H1 (cell line): ENCODE results near the gene RASSF5. TPM values are rescaled to one million over a fixed set of nuclear protein-coding genes. Genes with fewer than 3 reads are reported as not detected.

Source experiments
- CTCF ChIA-PET: fragments of 300-600 bp; sonication (Branson Sonifier 250); formaldehyde crosslinking; loops from one replicate; lab custom pipeline; 2021; ENCODE audit not compliant: partially characterized antibody; lab: Charles Lee
- POLR2A ChIA-PET: fragments of 300-600 bp; sonication (Branson Sonifier 250); formaldehyde crosslinking; loops from one replicate; lab custom pipeline; 2021; ENCODE audit warnings: inconsistent platforms; ENCODE audit not compliant: partially characterized antibody; lab: Charles Lee
- DNase-seq, 2 experiments: peaks; one replicate each; pipeline versions ENCODE4 v3.0.0 to v3.0.0-alpha.2; 2010 to 2022; ENCODE audit warnings: low spot score in 2 of 2, low read depth in 1 of 2, mixed read lengths in 1 of 2
- FAIRE-seq: peaks from 2 replicates; lab custom pipeline; 2011; peaks lifted over from hg19 to GRCh38; lab: Jason Lieb, UNC
- H2AFZ ChIP-seq: 2 replicates; pipeline ENCODE4 v1.8.1; 2012; ENCODE audit warnings: low read length, inconsistent platforms
- H2AK5ac ChIP-seq: 2 replicates; pipeline ENCODE4 v1.6.1; 2013; ENCODE audit warnings: low read depth, low read length
- H2BK120ac ChIP-seq: replicated peaks from 2 replicates; pipeline ENCODE3; 2013; ENCODE audit warnings: low read depth, low read length, inconsistent platforms
- H2BK12ac ChIP-seq: 2 replicates; pipeline ENCODE4 v1.6.1; 2013; ENCODE audit warnings: low read depth, low read length
- H2BK15ac ChIP-seq: 2 replicates; pipeline ENCODE4 v1.6.1; 2013; ENCODE audit warnings: low read length
- H2BK20ac ChIP-seq: 2 replicates; pipeline ENCODE4 v1.6.1; 2013; ENCODE audit warnings: low read length
- H2BK5ac ChIP-seq: 2 replicates; pipeline ENCODE4 v1.6.1; 2013; ENCODE audit warnings: low read depth, low read length
- H3K14ac ChIP-seq: 2 replicates; pipeline ENCODE4 v1.6.1; 2013; ENCODE audit warnings: inconsistent platforms; ENCODE audit not compliant: insufficient read length
- H3K18ac ChIP-seq: 2 replicates; pipeline ENCODE4 v1.6.1; 2013; ENCODE audit warnings: low read length; ENCODE audit errors: extremely low read depth
- H3K23ac ChIP-seq: 2 replicates; pipeline ENCODE4 v1.6.1; 2013; ENCODE audit warnings: inconsistent platforms; ENCODE audit not compliant: insufficient read length
- H3K23me2 ChIP-seq: 2 replicates; pipeline ENCODE4 v1.6.1; 2013; ENCODE audit warnings: low read depth, low read length
- H3K27ac ChIP-seq: 2 replicates; pipeline ENCODE4 v1.6.1; 2011; ENCODE audit warnings: low read depth, low read length, inconsistent platforms
- H3K27me3 ChIP-seq, 4 experiments: replicated peaks in 1 of 4; 1 replicate in 1 of 4; 2 replicates in 3 of 4; pipeline versions ENCODE4 v1.6.1 to v1.8.1; 2011 to 2013; ENCODE audit warnings: low read length in 3 of 4, mild to moderate bottlenecking in 3 of 4, inconsistent platforms in 2 of 4, mixed read lengths in 2 of 4, moderate library complexity in 1 of 4; ENCODE audit not compliant: control insufficient read depth in 3 of 4, insufficient read depth in 3 of 4; ENCODE audit errors: extremely low read depth in 1 of 4
- H3K36me3 ChIP-seq, 4 experiments: 2 replicates each; pipeline versions ENCODE4 v1.6.1 to v1.8.1; 2011 to 2013; ENCODE audit warnings: mild to moderate bottlenecking in 4 of 4, low read length in 3 of 4, moderate library complexity in 2 of 4, control low read depth in 1 of 4, inconsistent platforms in 1 of 4; ENCODE audit not compliant: insufficient read depth in 4 of 4, control insufficient read depth in 2 of 4
- H3K4ac ChIP-seq: replicated peaks from 2 replicates; pipeline ENCODE3; 2013; ENCODE audit warnings: low read length, low read depth, mixed read lengths, inconsistent platforms; ENCODE audit not compliant: insufficient read length
- H3K4me1 ChIP-seq, 4 experiments: replicated peaks in 1 of 4; 1 replicate in 1 of 4; 2 replicates in 3 of 4; pipeline versions ENCODE4 v1.6.1 to v1.8.1; 2011 to 2013; ENCODE audit warnings: low read length in 3 of 4, inconsistent platforms in 2 of 4, mixed read lengths in 1 of 4; ENCODE audit not compliant: insufficient read depth in 4 of 4, control insufficient read depth in 3 of 4
- H3K4me2 ChIP-seq, 2 experiments: 2 replicates each; pipeline versions ENCODE4 v1.6.1 to v1.8.1; 2011 to 2013; ENCODE audit warnings: low read depth in 2 of 2, low read length in 2 of 2, control low read depth in 1 of 2, inconsistent platforms in 1 of 2, mild to moderate bottlenecking in 1 of 2; ENCODE audit not compliant: insufficient read depth in 1 of 2
- H3K4me3 ChIP-seq, 4 experiments: fragments of 200-600, 300-600 bp in 1 of 4; sonication (generic), shearing (Covaris generic), sonication (Bioruptor Twin) in 1 of 4; 2 replicates each; pipeline versions ENCODE4 v1.5.1 to v1.8.1; 2011 to 2016; ENCODE audit warnings: low read length in 4 of 4, low read depth in 3 of 4, control low read depth in 2 of 4, inconsistent platforms in 2 of 4, mild to moderate bottlenecking in 2 of 4, mixed read lengths in 1 of 4, moderate library complexity in 1 of 4; ENCODE audit not compliant: insufficient read depth in 2 of 4; ENCODE audit errors: extremely low read depth in 1 of 4
- H3K56ac ChIP-seq: replicated peaks from 2 replicates; pipeline ENCODE3; 2013; ENCODE audit warnings: low read depth, mild to moderate bottlenecking, mixed read lengths, low read length, inconsistent platforms; ENCODE audit not compliant: insufficient read length
- H3K79me1 ChIP-seq: 2 replicates; pipeline ENCODE4 v1.6.1; 2013; ENCODE audit warnings: low read depth, low read length, control low read depth
- H3K79me2 ChIP-seq, 2 experiments: 2 replicates each; pipeline versions ENCODE4 v1.6.1 to v1.8.1; 2012 to 2013; ENCODE audit warnings: low read length in 2 of 2, mild to moderate bottlenecking in 2 of 2, inconsistent platforms in 1 of 2; ENCODE audit not compliant: insufficient read depth in 2 of 2, control insufficient read depth in 1 of 2
- H3K9ac ChIP-seq, 4 experiments: replicated peaks in 1 of 4; 1 replicate in 1 of 4; 2 replicates in 3 of 4; pipeline versions ENCODE4 v1.6.1 to v1.8.1; 2011 to 2013; ENCODE audit warnings: low read depth in 3 of 4, low read length in 3 of 4, control low read depth in 2 of 4, mild to moderate bottlenecking in 2 of 4, moderate library complexity in 2 of 4, inconsistent platforms in 1 of 4; ENCODE audit errors: extremely low read depth in 1 of 4
- H3K9me3 ChIP-seq, 2 experiments: 2 replicates each; pipeline versions ENCODE4 v1.6.1 to v1.8.1; 2012 to 2013; ENCODE audit warnings: mild to moderate bottlenecking in 2 of 2, moderate library complexity in 2 of 2, control low read depth in 1 of 2, inconsistent platforms in 1 of 2, low read depth in 1 of 2, low read length in 1 of 2, mixed read lengths in 1 of 2; ENCODE audit not compliant: insufficient read depth in 2 of 2
- H4K20me1 ChIP-seq, 2 experiments: replicated peaks in 1 of 2; 2 replicates each; pipeline versions ENCODE3 to v1.8.1; 2011 to 2013; ENCODE audit warnings: inconsistent platforms in 2 of 2, low read length in 2 of 2, mild to moderate bottlenecking in 1 of 2; ENCODE audit not compliant: insufficient read depth in 2 of 2, control insufficient read depth in 1 of 2
- H4K5ac ChIP-seq: 2 replicates; pipeline ENCODE4 v1.6.1; 2013; ENCODE audit warnings: low read length, low read depth, mixed read lengths, inconsistent platforms; ENCODE audit not compliant: insufficient read length
- H4K8ac ChIP-seq: 2 replicates; pipeline ENCODE4 v1.8.0; 2013; ENCODE audit warnings: mild to moderate bottlenecking, moderate library complexity, low read length, inconsistent platforms; ENCODE audit not compliant: insufficient read depth; ENCODE audit errors: extremely low read depth
- H4K91ac ChIP-seq: replicated peaks from 2 replicates; pipeline ENCODE3; 2013; ENCODE audit warnings: low read length, mixed read lengths, inconsistent platforms; ENCODE audit not compliant: insufficient read length
- BACH1 ChIP-seq: IDR thresholded peaks from 2 replicates; pipeline ENCODE4 v1.6.1; 2012; ENCODE audit warnings: low read length, improper control_type of control experiment
- BCL11A ChIP-seq, 2 experiments: IDR thresholded peaks; one replicate each; pipeline ENCODE4 v1.6.1; 2011; ENCODE audit warnings: low read depth in 2 of 2, low read length in 2 of 2, mild to moderate bottlenecking in 2 of 2
- CBX5 ChIP-seq: fragments of 300-800, 300-1000 bp; sonication (generic); IDR thresholded peaks from 2 replicates; pipeline ENCODE4 v1.7.1; 2016; ENCODE audit warnings: antibody characterized with exemption, low read length, low read depth
- GTF2F1 ChIP-seq: IDR thresholded peaks from 2 replicates; pipeline ENCODE4 v1.6.1; 2012; ENCODE audit warnings: low read depth, low read length, improper control_type of control experiment, borderline replicate concordance
- POLR2A ChIP-seq, 2 experiments: IDR thresholded peaks; 1 replicate in 1 of 2; 2 replicates in 1 of 2; pipeline ENCODE4 v1.6.1; 2011; ENCODE audit warnings: low read depth in 2 of 2, low read length in 2 of 2, mild to moderate bottlenecking in 2 of 2; ENCODE audit errors: control extremely low read depth in 1 of 2
- POLR2AphosphoS5 ChIP-seq: IDR thresholded peaks from 2 replicates; pipeline ENCODE4 v1.6.1; 2011; ENCODE audit warnings: low read depth, low read length
- SAP30 ChIP-seq: fragments of 300-600 bp; sonication (generic); IDR thresholded peaks from 2 replicates; pipeline ENCODE4 v1.7.1; 2012; ENCODE audit warnings: low read length, moderate library complexity, mild to moderate bottlenecking, inconsistent platforms; ENCODE audit not compliant: insufficient read depth, insufficient replicate concordance
- TBP ChIP-seq: IDR thresholded peaks from 2 replicates; pipeline ENCODE4 v1.6.1; 2011; ENCODE audit warnings: low read depth, low read length, improper control_type of control experiment
- TEAD4 ChIP-seq: IDR thresholded peaks from 2 replicates; pipeline ENCODE4 v1.6.1; 2012; ENCODE audit warnings: low read depth, low read length, inconsistent platforms, mixed read lengths
- WGBS, 2 experiments: shearing (Covaris generic) in 1 of 2; methylation state at CpG; one replicate each; pipeline versions ENCODE4 v1.1.6 to v1.1.7; 2013 to 2015; ENCODE audit warnings: low lambda C conversion rate in 2 of 2, mixed read lengths in 2 of 2, inconsistent platforms in 1 of 2, low coverage in 1 of 2, missing lambda C conversion rate in 1 of 2; ENCODE audit not compliant: insufficient replicate concordance in 2 of 2, insufficient coverage in 1 of 2, insufficient read length in 1 of 2; ENCODE audit errors: extremely low coverage in 1 of 2, missing lambda C conversion rate in 1 of 2; 5-methylcytosine and 5-hydroxymethylcytosine counted together
- polyA plus RNA-seq, 7 experiments: library from polyadenylated mRNA; depleted of rRNA in 3 of 7; stranded (reverse) in 5 of 7; unstranded in 2 of 7; fragments of >200 nt in 5 of 7; fragments of 200-250 nt in 2 of 7; gene quantifications; 1 replicate in 5 of 7; 2 replicates in 1 of 7; 4 replicates in 1 of 7; pipeline versions ENCODE4 v1.2.1 to v1.2.3, GENCODE V29; 2011 to 2013; ENCODE audit warnings: missing spikeins in 2 of 7, mixed read lengths in 2 of 7
- total RNA-seq: library from RNA; stranded (reverse); fragmentation: NEBNext Ultra II Directional; extraction: Animal tissue kit (Norgen Biotek cat#: 25700); gene quantifications from 2 replicates; pipeline ENCODE4 v1.2.1, GENCODE V29; 2021

RASSF5 gene
- total and polyA plus RNA-seq, 2 of the 8 experiments (the other 6 are each of a cell fraction or from before 2014, with no cell fraction given) = 0.82 to 1.8 TPM

- Histone ChIP-seq H3K23ac (no peak overlapping the region), H3K4me2 (no peak overlapping the region), H3K14ac (no peak overlapping the region), H3K56ac (no peak overlapping the region), H2BK12ac (no peak overlapping the region), H3K27me3 (no peaks in the 10 kb centered on the region), H2BK120ac (no peak overlapping the region), H3K18ac (no peak overlapping the region), H3K27ac (no peak overlapping the region), H4K5ac (no peak overlapping the region), H2BK5ac (no peak overlapping the region), H3K23me2 (no peaks in the 10 kb centered on the region), H2AFZ (no peak overlapping the region), H2BK20ac (no peak overlapping the region), H3K9ac (no peak overlapping the region), H2BK15ac (no peak overlapping the region), H3K4me1 (no peaks in the 10 kb centered on the region), H2AK5ac (no peak overlapping the region), H3K36me3 (peaks cover 0 to 4% (median 2%) of the 10 kb centered on the region in 4 experiments; a peak in 2 of 8 replicates), H3K4ac (no peak overlapping the region), H3K9me3 (no peaks in the 10 kb centered on the region), H3K79me2 (no peaks in the 10 kb centered on the region), H4K8ac (no peak overlapping the region), H3K79me1 (no peaks in the 10 kb centered on the region), H3K4me3 (no peak overlapping the region), H4K20me1 (peaks cover 2% of the 10 kb centered on the region in 2 experiments), H4K91ac (no peak overlapping the region)
- FAIRE-seq = no peak
- DNase-seq = no peak
- WGBS, 2 experiments = 92% methylated on average over 9 of the region's 9 CpGs; no CpG with 5 or more reads in 1 of the 2 experiments
- CTCF ChIA-PET = interaction anchor here (0.7 to 8.1 kb wide), 10 partner anchors 9 to 242 kb away, joined by 3 to 239 read pairs (median 4); partner anchors contain the start of gene RASSF5
- POLR2A ChIA-PET = interaction anchor here (0.9 to 4.7 kb wide), 2 partner anchors 13 to 90 kb away, joined by 3 to 23 read pairs; partner anchors contain the start of gene RASSF5
- TF ChIP-seq TBP = no peak
- TF ChIP-seq SAP30 = no peak
- TF ChIP-seq BACH1 = no peak
- TF ChIP-seq POLR2A (IDR thresholded peaks at IDR 0.05; ENCODE audit: control extremely low read depth in 1 of 2, low read depth in 2 of 2, low read length in 2 of 2) = no peak
- TF ChIP-seq CBX5 = no peak
- no peak for TF ChIP-seq TEAD4
- TF ChIP-seq BCL11A (IDR thresholded peaks at IDR 0.05; ENCODE audit: low read depth in 2 of 2, low read length in 2 of 2) = no peak
- no peak for TF ChIP-seq GTF2F1
- TF ChIP-seq POLR2AphosphoS5 = no peak
These were observed 14.1 kb upstream of the RASSF5 start for GRCh38 chr1:206493279-206493678.
